Fibroblast of lung (primary cell): ENCODE results near the gene BBIP1.

ENCODE experiments used
- EZH2 ChIP-seq: IDR thresholded peaks from 2 replicates; pipeline ENCODE4 v1.5.1; 2012; ENCODE audit warnings: low read length, control low read depth, mild to moderate bottlenecking; ENCODE audit errors: missing control alignments
- TF ChIP-seq, protein P1 (sequence below), 2 donors: IDR thresholded peaks in 1 of 2; conservative IDR thresholded peaks in 1 of 2; 1 replicate in 1 of 2; 2 replicates in 1 of 2; pipeline ENCODE4 v1.5.1; 2011 to 2012; ENCODE audit warnings: low read length in 2 of 2, control low read depth in 1 of 2, inconsistent platforms in 1 of 2, low read depth in 1 of 2, mild to moderate bottlenecking in 1 of 2

DNA sequence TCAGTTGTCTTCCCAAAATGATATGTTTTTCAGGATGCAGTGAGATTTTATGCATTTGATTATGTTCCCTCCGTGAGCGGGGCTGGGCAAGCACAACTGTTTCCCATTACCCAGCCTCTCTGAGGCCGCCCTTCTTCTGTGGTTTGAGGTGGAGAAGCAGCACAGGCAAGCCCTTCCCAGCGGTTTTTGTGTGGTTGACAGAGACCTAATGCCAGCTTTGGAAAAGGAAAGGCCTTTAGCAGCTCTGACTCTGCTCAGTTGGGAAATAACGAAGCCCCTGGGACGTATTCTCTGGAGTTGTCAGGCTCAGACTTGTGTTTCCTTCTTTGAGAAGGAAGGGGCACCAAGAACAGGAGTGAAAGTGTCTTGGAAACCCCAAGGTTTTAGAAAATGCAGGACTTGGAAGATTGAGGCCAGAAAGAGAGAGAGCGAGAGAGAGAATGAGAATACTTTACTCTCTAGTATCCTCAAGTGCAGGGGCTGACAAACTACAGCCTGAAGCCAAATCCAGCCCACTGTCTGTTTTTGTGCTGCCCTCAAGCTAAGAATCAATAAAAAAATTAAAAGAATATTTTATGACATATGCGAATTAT is 67.9 kb downstream of the BBIP1 start:
- TF ChIP-seq, protein P1, sequence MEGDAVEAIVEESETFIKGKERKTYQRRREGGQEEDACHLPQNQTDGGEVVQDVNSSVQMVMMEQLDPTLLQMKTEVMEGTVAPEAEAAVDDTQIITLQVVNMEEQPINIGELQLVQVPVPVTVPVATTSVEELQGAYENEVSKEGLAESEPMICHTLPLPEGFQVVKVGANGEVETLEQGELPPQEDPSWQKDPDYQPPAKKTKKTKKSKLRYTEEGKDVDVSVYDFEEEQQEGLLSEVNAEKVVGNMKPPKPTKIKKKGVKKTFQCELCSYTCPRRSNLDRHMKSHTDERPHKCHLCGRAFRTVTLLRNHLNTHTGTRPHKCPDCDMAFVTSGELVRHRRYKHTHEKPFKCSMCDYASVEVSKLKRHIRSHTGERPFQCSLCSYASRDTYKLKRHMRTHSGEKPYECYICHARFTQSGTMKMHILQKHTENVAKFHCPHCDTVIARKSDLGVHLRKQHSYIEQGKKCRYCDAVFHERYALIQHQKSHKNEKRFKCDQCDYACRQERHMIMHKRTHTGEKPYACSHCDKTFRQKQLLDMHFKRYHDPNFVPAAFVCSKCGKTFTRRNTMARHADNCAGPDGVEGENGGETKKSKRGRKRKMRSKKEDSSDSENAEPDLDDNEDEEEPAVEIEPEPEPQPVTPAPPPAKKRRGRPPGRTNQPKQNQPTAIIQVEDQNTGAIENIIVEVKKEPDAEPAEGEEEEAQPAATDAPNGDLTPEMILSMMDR (conservative IDR thresholded peaks at IDR 0.05 in 1 of 2, IDR thresholded peaks at IDR 0.05 in 1 of 2; ENCODE audit: low read depth in 1 of 2, low read length in 2 of 2): no peak
- TF ChIP-seq EZH2: no peak
